Measurements from ENCODE around the gene WSCD2. TPM values are rescaled to one million over a fixed set of nuclear protein-coding genes. Genes with fewer than 3 reads are reported as not detected.

Gene WSCD2
- total RNA-seq, 1 donor from 2014 or later, result 0.86 TPM

DNA sequence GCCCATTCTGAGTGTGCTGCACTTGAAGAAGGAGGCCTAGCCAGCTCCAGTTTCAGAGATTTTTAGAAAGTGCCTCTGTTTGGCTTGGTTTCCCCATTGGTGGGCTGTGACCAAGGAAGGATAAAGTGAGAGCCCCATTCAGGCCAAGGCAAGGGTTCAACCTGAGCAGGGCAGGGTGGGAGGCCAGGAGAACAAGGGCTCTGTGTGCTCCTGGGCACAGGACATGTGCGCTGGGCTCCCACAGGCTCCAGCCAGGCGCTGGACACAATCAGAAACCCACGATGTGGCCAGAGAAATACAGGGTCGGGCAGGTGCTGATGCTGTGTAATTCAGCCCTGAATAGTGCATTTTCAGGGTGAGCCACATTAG is 23.1 kb downstream of the WSCD2 start:
- DNase-seq (ENCODE audit: extremely low spot score, unreplicated experiment), result no peak
- Mint-ChIP-seq H3K9me3 (ENCODE audit: unreplicated experiment) (no peaks in the 10 kb centered on the region), H3K4me3 (ENCODE audit: unreplicated experiment) (no peak overlapping the region)

DNA sequence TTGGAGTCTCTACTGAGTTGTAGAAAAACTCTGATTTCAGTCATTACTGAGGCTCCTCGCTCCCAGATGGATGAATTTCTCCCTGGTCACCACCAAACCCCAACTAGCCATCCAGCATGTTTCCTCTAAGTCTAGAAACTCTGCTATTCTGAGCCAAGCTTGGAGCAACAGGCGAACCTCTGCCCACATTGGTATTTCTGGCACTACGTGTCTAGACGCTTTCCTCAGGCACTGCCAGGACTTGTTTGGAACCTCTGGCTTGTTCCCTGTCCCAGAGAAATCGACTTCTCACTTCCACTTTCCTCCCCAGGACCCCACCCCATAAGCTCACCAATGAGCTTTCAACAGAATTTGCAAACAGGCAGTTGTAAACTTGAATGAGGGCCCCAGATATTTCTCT is 27.6 kb downstream of the WSCD2 start:
- Mint-ChIP-seq H3K36me3 (ENCODE audit: unreplicated experiment) (no peaks in the 10 kb centered on the region), H3K4me3 (ENCODE audit: unreplicated experiment) (no peak overlapping the region), H3K27ac (ENCODE audit: unreplicated experiment) (no peak overlapping the region), H3K27me3 (ENCODE audit: unreplicated experiment) (peaks cover 7% of the 10 kb centered on the region), H3K9me3 (ENCODE audit: unreplicated experiment) (no peaks in the 10 kb centered on the region), H3K4me1 (ENCODE audit: unreplicated experiment) (no peaks in the 10 kb centered on the region)
- TF ChIP-seq, protein P1, sequence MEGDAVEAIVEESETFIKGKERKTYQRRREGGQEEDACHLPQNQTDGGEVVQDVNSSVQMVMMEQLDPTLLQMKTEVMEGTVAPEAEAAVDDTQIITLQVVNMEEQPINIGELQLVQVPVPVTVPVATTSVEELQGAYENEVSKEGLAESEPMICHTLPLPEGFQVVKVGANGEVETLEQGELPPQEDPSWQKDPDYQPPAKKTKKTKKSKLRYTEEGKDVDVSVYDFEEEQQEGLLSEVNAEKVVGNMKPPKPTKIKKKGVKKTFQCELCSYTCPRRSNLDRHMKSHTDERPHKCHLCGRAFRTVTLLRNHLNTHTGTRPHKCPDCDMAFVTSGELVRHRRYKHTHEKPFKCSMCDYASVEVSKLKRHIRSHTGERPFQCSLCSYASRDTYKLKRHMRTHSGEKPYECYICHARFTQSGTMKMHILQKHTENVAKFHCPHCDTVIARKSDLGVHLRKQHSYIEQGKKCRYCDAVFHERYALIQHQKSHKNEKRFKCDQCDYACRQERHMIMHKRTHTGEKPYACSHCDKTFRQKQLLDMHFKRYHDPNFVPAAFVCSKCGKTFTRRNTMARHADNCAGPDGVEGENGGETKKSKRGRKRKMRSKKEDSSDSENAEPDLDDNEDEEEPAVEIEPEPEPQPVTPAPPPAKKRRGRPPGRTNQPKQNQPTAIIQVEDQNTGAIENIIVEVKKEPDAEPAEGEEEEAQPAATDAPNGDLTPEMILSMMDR (IDR thresholded peaks at IDR 0.05), result no peak
- DNase-seq (ENCODE audit: extremely low spot score, unreplicated experiment), result no peak

More for the DNA sequence above, 23.1 kb downstream of the WSCD2 start:
- Mint-ChIP-seq H3K36me3 (ENCODE audit: unreplicated experiment) (no peaks in the 10 kb centered on the region), H3K27ac (ENCODE audit: unreplicated experiment) (no peak overlapping the region), H3K4me1 (ENCODE audit: unreplicated experiment) (no peaks in the 10 kb centered on the region), H3K27me3 (ENCODE audit: unreplicated experiment) (peaks cover 4% of the 10 kb centered on the region)
- TF ChIP-seq, protein P1 (IDR thresholded peaks at IDR 0.05), result no peak

GRCh38 chr12:108157870-108158459 is 28.9 kb downstream of the WSCD2 start:
- H3K4me3 Mint-ChIP-seq (ENCODE audit: unreplicated experiment), result no peak overlapping the region
- no peaks in the 10 kb centered on the region for H3K9me3 Mint-ChIP-seq (ENCODE audit: unreplicated experiment)
- no peak overlapping the region for H3K27ac Mint-ChIP-seq (ENCODE audit: unreplicated experiment)
- H3K27me3 Mint-ChIP-seq (ENCODE audit: unreplicated experiment), result peaks cover 7% of the 10 kb centered on the region
- TF ChIP-seq, protein P1 (IDR thresholded peaks at IDR 0.05), result no peak
- no peak for DNase-seq (ENCODE audit: extremely low spot score, unreplicated experiment)
- H3K4me1 Mint-ChIP-seq (ENCODE audit: unreplicated experiment), result no peaks in the 10 kb centered on the region
- no peaks in the 10 kb centered on the region for H3K36me3 Mint-ChIP-seq (ENCODE audit: unreplicated experiment)

DNA sequence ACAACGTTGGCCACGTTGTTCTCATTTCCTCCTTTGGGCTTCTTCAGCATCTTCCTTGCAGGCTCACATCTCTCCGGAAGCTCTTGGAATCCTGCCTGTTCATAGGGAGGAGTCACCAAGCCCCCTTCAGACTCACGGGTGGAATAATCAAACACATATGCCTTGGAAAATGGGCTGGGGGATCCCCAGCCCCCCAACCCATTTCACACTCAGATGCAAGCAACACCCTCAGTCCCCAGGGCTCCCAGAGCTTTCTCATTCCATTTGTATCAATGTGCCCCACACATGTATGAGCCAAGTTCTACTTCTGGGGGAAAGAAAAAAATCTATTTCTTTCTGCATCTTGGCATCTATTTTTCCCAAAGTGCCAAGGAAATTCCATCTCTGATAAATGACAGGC is 33.1 kb downstream of the WSCD2 start:
- Mint-ChIP-seq H3K36me3 (ENCODE audit: unreplicated experiment) (no peaks in the 10 kb centered on the region), H3K4me3 (ENCODE audit: unreplicated experiment) (no peak overlapping the region), H3K9me3 (ENCODE audit: unreplicated experiment) (no peaks in the 10 kb centered on the region), H3K27me3 (ENCODE audit: unreplicated experiment) (peaks cover 3% of the 10 kb centered on the region), H3K4me1 (ENCODE audit: unreplicated experiment) (no peaks in the 10 kb centered on the region), H3K27ac (ENCODE audit: unreplicated experiment) (no peak overlapping the region)
- TF ChIP-seq, protein P1 (IDR thresholded peaks at IDR 0.05), result no peak
- no peak for DNase-seq (ENCODE audit: extremely low spot score, unreplicated experiment)

DNA sequence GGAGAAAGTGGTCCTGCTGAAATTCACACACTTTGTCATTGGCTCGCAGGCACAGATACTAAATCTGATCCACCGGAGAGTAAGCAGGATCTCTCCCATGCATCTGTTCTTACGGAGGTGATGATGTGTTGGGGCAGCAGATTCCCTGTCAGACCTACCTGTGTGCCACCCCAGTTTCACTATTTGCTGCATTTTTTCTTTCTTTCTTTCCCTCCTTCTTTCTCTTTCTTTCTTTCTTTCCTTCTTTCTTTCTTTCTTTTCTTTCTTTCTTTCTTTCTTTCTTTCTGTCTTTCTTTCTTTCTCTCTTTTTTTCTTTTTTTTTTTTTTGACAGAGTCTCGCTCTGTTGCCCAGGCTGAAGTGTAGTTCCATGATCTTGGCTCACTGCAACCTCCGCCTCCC is 37.4 kb downstream of the WSCD2 start:
- Mint-ChIP-seq H3K4me1 (ENCODE audit: unreplicated experiment) (no peaks in the 10 kb centered on the region), H3K9me3 (ENCODE audit: unreplicated experiment) (no peaks in the 10 kb centered on the region), H3K27ac (ENCODE audit: unreplicated experiment) (no peak overlapping the region), H3K36me3 (ENCODE audit: unreplicated experiment) (no peaks in the 10 kb centered on the region), H3K4me3 (ENCODE audit: unreplicated experiment) (no peak overlapping the region), H3K27me3 (ENCODE audit: unreplicated experiment) (peaks cover 5% of the 10 kb centered on the region)
- TF ChIP-seq, protein P1 (IDR thresholded peaks at IDR 0.05), result no peak
- no peak for DNase-seq (ENCODE audit: extremely low spot score, unreplicated experiment)

Measured in osteocyte (in vitro differentiated cells).